ENCODE results near the gene RBM18.

DNA sequence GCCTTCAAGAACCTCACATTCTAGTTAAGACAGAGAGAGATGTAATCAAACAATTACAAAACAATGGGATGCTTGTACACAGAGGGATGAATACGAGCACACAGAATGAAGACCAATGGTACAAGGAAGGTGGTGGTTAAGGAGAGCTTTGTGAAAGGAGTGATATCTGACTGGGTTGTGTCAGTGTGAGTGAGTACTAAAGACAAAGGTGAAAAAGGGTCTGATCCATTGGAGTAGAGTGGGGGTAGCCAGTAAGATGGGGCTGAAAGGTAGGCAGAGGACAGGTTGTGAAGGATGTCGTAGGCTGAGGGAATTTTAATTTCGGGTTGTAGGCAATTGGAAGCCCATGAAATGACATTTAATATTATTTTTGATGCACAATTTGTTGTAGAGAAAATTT is 9.9 kb downstream of the RBM18 start:
- TF ChIP-seq, protein P1, sequence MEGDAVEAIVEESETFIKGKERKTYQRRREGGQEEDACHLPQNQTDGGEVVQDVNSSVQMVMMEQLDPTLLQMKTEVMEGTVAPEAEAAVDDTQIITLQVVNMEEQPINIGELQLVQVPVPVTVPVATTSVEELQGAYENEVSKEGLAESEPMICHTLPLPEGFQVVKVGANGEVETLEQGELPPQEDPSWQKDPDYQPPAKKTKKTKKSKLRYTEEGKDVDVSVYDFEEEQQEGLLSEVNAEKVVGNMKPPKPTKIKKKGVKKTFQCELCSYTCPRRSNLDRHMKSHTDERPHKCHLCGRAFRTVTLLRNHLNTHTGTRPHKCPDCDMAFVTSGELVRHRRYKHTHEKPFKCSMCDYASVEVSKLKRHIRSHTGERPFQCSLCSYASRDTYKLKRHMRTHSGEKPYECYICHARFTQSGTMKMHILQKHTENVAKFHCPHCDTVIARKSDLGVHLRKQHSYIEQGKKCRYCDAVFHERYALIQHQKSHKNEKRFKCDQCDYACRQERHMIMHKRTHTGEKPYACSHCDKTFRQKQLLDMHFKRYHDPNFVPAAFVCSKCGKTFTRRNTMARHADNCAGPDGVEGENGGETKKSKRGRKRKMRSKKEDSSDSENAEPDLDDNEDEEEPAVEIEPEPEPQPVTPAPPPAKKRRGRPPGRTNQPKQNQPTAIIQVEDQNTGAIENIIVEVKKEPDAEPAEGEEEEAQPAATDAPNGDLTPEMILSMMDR (IDR thresholded peaks at IDR 0.05) = no peak
- TF ChIP-seq POLR2A (IDR thresholded peaks at IDR 0.05) = no peak

Measured in testis (tissue), 2 donors.